ENCODE results near the gene DERA.

DNA sequence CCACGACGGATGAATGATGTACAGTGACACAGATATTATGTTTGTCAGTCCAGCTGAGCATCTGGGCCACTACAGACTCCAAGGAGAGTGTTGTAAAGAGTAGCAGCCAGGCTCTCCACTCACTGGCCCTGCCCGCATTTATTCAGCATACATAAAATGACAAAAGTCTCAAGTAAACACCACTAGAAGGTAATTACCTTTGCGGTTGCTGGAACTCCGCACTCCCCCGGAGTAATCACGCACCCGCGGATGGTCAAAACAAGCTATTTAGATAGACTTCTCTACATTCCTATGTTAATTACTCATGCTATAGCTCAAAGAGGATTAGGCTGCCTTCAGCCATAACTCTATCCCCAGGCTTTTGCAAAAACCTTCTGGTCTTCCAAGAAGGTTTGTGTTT lies 47.8 kb upstream of the DERA start:
- no peak for TF ChIP-seq EZH2 (IDR thresholded peaks at IDR 0.05; ENCODE audit: low read length, missing control alignments)
- TF ChIP-seq, protein P1, sequence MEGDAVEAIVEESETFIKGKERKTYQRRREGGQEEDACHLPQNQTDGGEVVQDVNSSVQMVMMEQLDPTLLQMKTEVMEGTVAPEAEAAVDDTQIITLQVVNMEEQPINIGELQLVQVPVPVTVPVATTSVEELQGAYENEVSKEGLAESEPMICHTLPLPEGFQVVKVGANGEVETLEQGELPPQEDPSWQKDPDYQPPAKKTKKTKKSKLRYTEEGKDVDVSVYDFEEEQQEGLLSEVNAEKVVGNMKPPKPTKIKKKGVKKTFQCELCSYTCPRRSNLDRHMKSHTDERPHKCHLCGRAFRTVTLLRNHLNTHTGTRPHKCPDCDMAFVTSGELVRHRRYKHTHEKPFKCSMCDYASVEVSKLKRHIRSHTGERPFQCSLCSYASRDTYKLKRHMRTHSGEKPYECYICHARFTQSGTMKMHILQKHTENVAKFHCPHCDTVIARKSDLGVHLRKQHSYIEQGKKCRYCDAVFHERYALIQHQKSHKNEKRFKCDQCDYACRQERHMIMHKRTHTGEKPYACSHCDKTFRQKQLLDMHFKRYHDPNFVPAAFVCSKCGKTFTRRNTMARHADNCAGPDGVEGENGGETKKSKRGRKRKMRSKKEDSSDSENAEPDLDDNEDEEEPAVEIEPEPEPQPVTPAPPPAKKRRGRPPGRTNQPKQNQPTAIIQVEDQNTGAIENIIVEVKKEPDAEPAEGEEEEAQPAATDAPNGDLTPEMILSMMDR (conservative IDR thresholded peaks at IDR 0.05 in 1 of 2, IDR thresholded peaks at IDR 0.05 in 1 of 2; ENCODE audit: low read depth in 1 of 2, low read length in 2 of 2): no peak

Data from fibroblast of lung (primary cell).